GM12878 (cell line): ENCODE results near the gene OMP. TPM values are rescaled to one million over a fixed set of nuclear protein-coding genes. Genes with fewer than 3 reads are reported as not detected.

Experiments used
- ATAC-seq: fragments of 200-7000 bp; cut with Tn5 transposase; 3 replicates; pipeline ENCODE4 v1.9.1; 2020; ENCODE audit warnings: mild to moderate bottlenecking, moderate library complexity
- BruUV-seq: library from RNA; stranded (reverse); fragments of 400-500 nt; replicated peaks from 2 replicates; lab custom pipeline; 2021; lab: Mats Ljungman, UMichigan
- CTCF ChIA-PET: fragments of 300-600 bp; sonication (Branson Sonifier 250); formaldehyde crosslinking; extraction: SDS; loops from one replicate; lab custom pipeline; 2021; ENCODE audit warnings: inconsistent platforms; lab: Yijun Ruan, JAX
- POLR2A ChIA-PET: fragments of 350-600 bp; formaldehyde crosslinking; extraction: SDS; loops from one replicate; lab custom pipeline; 2021; ENCODE audit warnings: inconsistent platforms; lab: Charles Lee
- RAD21 ChIA-PET: fragments of 300-600 bp; sonication (Branson Sonifier 250); formaldehyde crosslinking; loops from one replicate; lab custom pipeline; 2023; ENCODE audit warnings: antibody characterized with exemption; ENCODE audit not compliant: unreplicated experiment; lab: Charles Lee
- SMC1A ChIA-PET: fragments of 300-600 bp; sonication (Branson Sonifier 250); formaldehyde crosslinking; loops from one replicate; lab custom pipeline; 2023; ENCODE audit not compliant: unreplicated experiment, uncharacterized antibody; lab: Charles Lee
- DNase-seq: peaks from one replicate; pipeline ENCODE4 v3.0.0-alpha.2; 2011; ENCODE audit warnings: low read depth, low spot score
- FAIRE-seq: peaks from 3 replicates; lab custom pipeline; 2011; peaks lifted over from hg19 to GRCh38; lab: Jason Lieb, UNC
- H2AFZ ChIP-seq: 2 replicates; pipeline ENCODE4 v1.6.0; 2011; ENCODE audit warnings: low read depth, low read length, control low read depth; ENCODE audit not compliant: control insufficient read depth
- H3K27ac ChIP-seq: 2 replicates; pipeline ENCODE4 v1.5.1; 2011; ENCODE audit warnings: control low read depth; ENCODE audit not compliant: control insufficient read depth, insufficient read depth
- H3K27me3 ChIP-seq, 2 experiments: replicated peaks in 1 of 2; 2 replicates each; pipeline versions ENCODE4 v1.6.0 to v1.6.1; 2011; ENCODE audit warnings: low read length in 1 of 2; ENCODE audit not compliant: control insufficient read depth in 2 of 2, insufficient read depth in 2 of 2
- H3K36me3 ChIP-seq, 2 experiments: 2 replicates each; pipeline ENCODE4 v1.5.1; 2011; ENCODE audit warnings: low read length in 1 of 2; ENCODE audit not compliant: control insufficient read depth in 2 of 2, insufficient read depth in 2 of 2
- H3K4me1 ChIP-seq: 2 replicates; pipeline ENCODE4 v1.6.1; 2011; ENCODE audit warnings: mild to moderate bottlenecking, low read length, moderate library complexity, mixed read lengths; ENCODE audit not compliant: control insufficient read depth, insufficient read depth
- H3K4me2 ChIP-seq: 2 replicates; pipeline ENCODE4 v1.6.0; 2011; ENCODE audit warnings: control low read depth; ENCODE audit not compliant: control insufficient read depth, insufficient read depth
- H3K4me3 ChIP-seq: fragments of 200-600 bp; sonication (generic); 2 replicates; pipeline ENCODE4 v1.5.1; 2016
- H3K79me2 ChIP-seq: 2 replicates; pipeline ENCODE4 v1.6.0; 2011; ENCODE audit warnings: low read length; ENCODE audit not compliant: control insufficient read depth, insufficient read depth
- H3K9ac ChIP-seq: 2 replicates; pipeline ENCODE4 v1.8.0; 2011; ENCODE audit warnings: low read length, control low read depth, mixed read lengths; ENCODE audit not compliant: control insufficient read depth, insufficient read depth
- H3K9me3 ChIP-seq: replicated peaks from 3 replicates; pipeline ENCODE4 v1.5.1; 2011; ENCODE audit warnings: mild to moderate bottlenecking, low read length; ENCODE audit not compliant: control insufficient read depth, insufficient read depth
- H4K20me1 ChIP-seq: 2 replicates; pipeline ENCODE4 v1.6.0; 2011; ENCODE audit not compliant: control insufficient read depth, insufficient read depth
- CREM ChIP-seq: IDR thresholded peaks from 2 replicates; pipeline ENCODE4 v1.6.1; 2014; ENCODE audit warnings: antibody characterized with exemption, low read depth
- PAX5 ChIP-seq: IDR thresholded peaks from 2 replicates; pipeline ENCODE4 v1.6.1; 2011; ENCODE audit warnings: low read depth, low read length, borderline replicate concordance
- RUNX3 ChIP-seq: IDR thresholded peaks from 2 replicates; pipeline ENCODE4 v1.6.1; 2012; ENCODE audit warnings: low read length, inconsistent platforms
- SMARCA5 ChIP-seq: fragments of 450-650 bp; IDR thresholded peaks from 2 replicates; pipeline ENCODE4 v1.6.1; 2017; ENCODE audit warnings: mild to moderate bottlenecking
- SPI1 ChIP-seq: IDR thresholded peaks from 2 replicates; pipeline ENCODE4 v1.6.1; 2011; ENCODE audit warnings: low read depth, mild to moderate bottlenecking, low read length, moderate library complexity, borderline replicate concordance; ENCODE audit not compliant: insufficient read depth
- WRNIP1 ChIP-seq: IDR thresholded peaks from 2 replicates; pipeline ENCODE4 v1.6.1; 2011; ENCODE audit warnings: low read depth, low read length, improper control_type of control experiment, borderline replicate concordance
- ZNF274 ChIP-seq: IDR thresholded peaks from one replicate; pipeline ENCODE4 v1.8.0; 2011; ENCODE audit not compliant: insufficient read length, insufficient read depth
- ZSCAN29 ChIP-seq: fragments of 450-650 bp; IDR thresholded peaks from 2 replicates; pipeline ENCODE4 v1.6.1; 2017; ENCODE audit warnings: mild to moderate bottlenecking, moderate library complexity
- WGBS: methylation state at CpG from one replicate; pipeline ENCODE4 v1.1.6; 2016; ENCODE audit warnings: low lambda C conversion rate; ENCODE audit not compliant: insufficient replicate concordance, insufficient coverage; ENCODE audit errors: missing lambda C conversion rate; 5-methylcytosine and 5-hydroxymethylcytosine counted together
- in situ Hi-C: fragments of 300-500 bp; cut with MboI; formaldehyde crosslinking; loops from 9 replicates; pipeline ENCODE4 v1.14.3; 2018; ENCODE audit warnings: mixed read lengths
- intact Hi-C: fragments of 100-400 bp; cut with micrococcal nuclease; formaldehyde crosslinking; loops from one replicate; pipeline ENCODE4 v1.14.2; 2022; ENCODE audit not compliant: unreplicated experiment
- polyA plus RNA-seq, 11 experiments: library from polyadenylated mRNA; depleted of rRNA in 4 of 11; unstranded in 6 of 11; stranded (reverse) in 5 of 11; fragments of >200 nt; fragmentation: Nextera tagmentation in 4 of 11; fragmentation: Illumina TruSeq in 1 of 11; extraction: Ambion mirVana in 4 of 11; extraction: Trizol in 1 of 11; gene quantifications; 1 replicate in 1 of 11; 2 replicates in 10 of 11; pipeline versions ENCODE4 v1.2.1 to v1.2.3, GENCODE V29; 2011 to 2016; ENCODE audit warnings: inconsistent platforms in 2 of 11, missing spikeins in 2 of 11, low read depth in 1 of 11
- total RNA-seq, 4 experiments: library from RNA; depleted of rRNA in 3 of 4; stranded (reverse); fragments of >200 nt in 3 of 4; fragmentation: Illumina TruSeq in 1 of 4; extraction: Trizol in 1 of 4; gene quantifications; 2 replicates each; pipeline versions ENCODE4 v1.2.1 to v1.2.3, GENCODE V29; 2013 to 2021

The OMP gene
- total and polyA plus RNA-seq, 10 of the 15 experiments (the other 5 are each of a cell fraction or from before 2014, with no cell fraction given) = not detected

DNA sequence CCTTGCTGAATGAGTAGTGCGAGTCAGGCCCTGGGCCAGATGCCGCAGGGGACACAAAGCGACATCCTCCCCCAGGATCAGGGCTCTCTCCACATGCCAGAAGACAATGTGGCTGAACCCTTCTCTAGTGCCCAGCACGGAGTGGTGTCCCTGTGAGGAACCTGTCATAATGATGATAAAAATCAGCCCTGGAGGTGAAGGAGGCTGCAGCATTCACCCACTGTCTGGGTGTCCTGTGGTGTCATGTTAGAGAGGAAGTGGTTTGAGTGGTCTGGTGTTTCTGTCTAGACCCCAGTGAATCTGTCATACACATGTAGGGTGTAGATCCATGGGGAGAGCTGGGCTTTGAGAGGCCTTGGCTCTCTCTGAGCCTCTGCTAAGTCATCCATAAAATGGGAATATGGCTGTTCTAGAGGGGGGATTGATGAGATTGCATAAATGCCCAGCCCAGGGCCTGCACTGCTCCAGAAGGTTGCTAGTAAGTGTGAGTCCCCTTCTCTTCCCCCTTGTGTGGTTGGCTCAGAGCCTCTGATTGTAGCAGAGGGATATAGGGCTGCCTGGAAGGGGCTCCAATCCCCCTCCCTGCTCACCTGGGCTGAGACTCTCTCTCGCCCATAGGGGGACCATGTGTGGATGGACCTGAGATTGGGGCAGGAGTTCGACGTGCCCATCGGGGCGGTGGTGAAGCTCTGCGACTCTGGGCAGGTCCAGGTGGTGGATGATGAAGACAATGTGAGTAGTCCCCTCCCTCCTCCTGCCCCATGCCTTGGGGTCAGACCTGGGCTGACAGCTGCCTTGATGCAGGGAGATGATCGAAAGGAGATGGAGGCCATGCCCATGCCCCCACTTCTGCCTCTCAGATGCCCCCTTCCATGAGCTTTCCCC, 39.7 kb downstream of the OMP start:
- 66% methylated on average over 11 of the region's 11 CpGs for WGBS
- no TSS peak for BruUV-seq
- Histone ChIP-seq H2AFZ (no peak overlapping the region), H3K36me3 (no peaks in the 10 kb centered on the region), H3K27me3 (no peaks in the 10 kb centered on the region; a peak in 2 of 4 replicates), H3K9ac (no peak overlapping the region), H3K4me1 (no peaks in the 10 kb centered on the region), H3K4me2 (0 out of 2 replicates have a peak overlapping the region, but pooled peaks have one; percentile 3), H3K4me3 (no peak overlapping the region), H3K9me3 (no peaks in the 10 kb centered on the region), H3K27ac (no peak overlapping the region), H4K20me1 (no peaks in the 10 kb centered on the region), H3K79me2 (no peaks in the 10 kb centered on the region)
- ChIA-PET RAD21 (no interaction called here), CTCF (no interaction called here), SMC1A (no interaction called here), POLR2A (no interaction called here)
- DNase-seq (no peak), FAIRE-seq (no peak), ATAC-seq (peak; percentile 64)
- intact Hi-C loops = no loop called here
- no peak for TF ChIP-seq WRNIP1
- peak; percentile 51; the same call in 1 of the 2 replicates for TF ChIP-seq RUNX3
- TF ChIP-seq PAX5 = no peak
- TF ChIP-seq SPI1 = peak; percentile 77; the same call in 1 of the 2 replicates
- no peak for TF ChIP-seq CREM
- no peak for TF ChIP-seq SMARCA5
- TF ChIP-seq ZSCAN29 = no peak
- no peak for TF ChIP-seq ZNF274
- in situ Hi-C loops = no loop called here
